ENCODE results near the gene CCSER2. TPM values are rescaled to one million over a fixed set of nuclear protein-coding genes. Genes with fewer than 3 reads are reported as not detected.
"Not testable (repeated sequence)": the region's sequence is repeated elsewhere in the genome, so short reads cannot be mapped to it uniquely, and the experiment has no call there.

CCSER2 gene
- 74.2 to 80.0 TPM (median 78.8 TPM) in 3 replicates for total RNA-seq
- long read RNA-seq, full-length matches to known transcripts: 36 of 50 reads
- long read RNA-seq, partial matches to known transcripts: 2 of 50 reads
- long read RNA-seq, other reads (novel, unspliced or antisense): 12 of 50 reads

GRCh38 chr10:84328418-84329195, at the start of gene CCSER2:
TSS of gene CCSER2 (plus strand) at chr10:84328589. CDS start at chr10:84371053, 42,464 bp downstream.
- peak within 1 kb of the TSS; percentile 96 for H3K27ac Mint-ChIP-seq (ENCODE audit: unreplicated experiment)
- peak within 1 kb of the TSS; percentile 89 for H3K4me3 Mint-ChIP-seq (ENCODE audit: unreplicated experiment)
- H3K9me3 Mint-ChIP-seq (ENCODE audit: low read depth): no peaks in the 10 kb centered on the region
- H3K36me3 Mint-ChIP-seq (ENCODE audit: low read depth): no peaks in the 10 kb centered on the region
- peaks cover 36% of the 10 kb centered on the region for H3K4me1 Mint-ChIP-seq (ENCODE audit: low read depth)
- peak; percentile 50 for TF ChIP-seq CTCF (IDR thresholded peaks at IDR 0.05)
- no peaks in the 10 kb centered on the region for H3K27me3 Mint-ChIP-seq (ENCODE audit: low read depth)
- DNase-seq (ENCODE audit: low spot score): peak; percentile 98

- H3K27ac Mint-ChIP-seq (ENCODE audit: unreplicated experiment); H3K9me3 Mint-ChIP-seq (ENCODE audit: low read depth); H3K4me1 Mint-ChIP-seq (ENCODE audit: low read depth); DNase-seq (ENCODE audit: low spot score); H3K36me3 Mint-ChIP-seq (ENCODE audit: low read depth); H3K27me3 Mint-ChIP-seq (ENCODE audit: low read depth): not testable (repeated sequence)
- peak overlapping the region; percentile 75 for H3K4me3 Mint-ChIP-seq (ENCODE audit: unreplicated experiment)
These were observed 48.4 kb upstream of the CCSER2 start for GRCh38 chr10:84279876-84280475.

- H3K27ac Mint-ChIP-seq (ENCODE audit: unreplicated experiment): no peak overlapping the region
- DNase-seq (ENCODE audit: low spot score): no peak
- H3K4me3 Mint-ChIP-seq (ENCODE audit: unreplicated experiment): no peak overlapping the region
- no peak for TF ChIP-seq CTCF (IDR thresholded peaks at IDR 0.05)
- H3K4me1 Mint-ChIP-seq (ENCODE audit: low read depth): no peaks in the 10 kb centered on the region
- H3K36me3 Mint-ChIP-seq (ENCODE audit: low read depth): peaks cover 2% of the 10 kb centered on the region
- H3K27me3 Mint-ChIP-seq (ENCODE audit: low read depth): peaks cover 5% of the 10 kb centered on the region
- no peaks in the 10 kb centered on the region for H3K9me3 Mint-ChIP-seq (ENCODE audit: low read depth)
These were observed 41.7 kb upstream of the CCSER2 start for GRCh38 chr10:84286695-84287094.

GRCh38 chr10:84288151-84288550, 40.2 kb upstream of the CCSER2 start:
- Mint-ChIP-seq H3K27ac (ENCODE audit: unreplicated experiment) (no peak overlapping the region), H3K9me3 (ENCODE audit: low read depth) (no peaks in the 10 kb centered on the region), H3K4me3 (ENCODE audit: unreplicated experiment) (no peak overlapping the region), H3K36me3 (ENCODE audit: low read depth) (peaks cover 2% of the 10 kb centered on the region), H3K4me1 (ENCODE audit: low read depth) (no peaks in the 10 kb centered on the region), H3K27me3 (ENCODE audit: low read depth) (peaks cover 5% of the 10 kb centered on the region)
- no peak for DNase-seq (ENCODE audit: low spot score)
- TF ChIP-seq CTCF (IDR thresholded peaks at IDR 0.05): no peak

GRCh38 chr10:84289521-84290200, 38.7 kb upstream of the CCSER2 start:
- Mint-ChIP-seq H3K4me3 (ENCODE audit: unreplicated experiment) (no peak overlapping the region), H3K27ac (ENCODE audit: unreplicated experiment) (no peak overlapping the region), H3K27me3 (ENCODE audit: low read depth) (peaks cover 5% of the 10 kb centered on the region), H3K4me1 (ENCODE audit: low read depth) (peaks cover 3% of the 10 kb centered on the region), H3K36me3 (ENCODE audit: low read depth) (peaks cover 2% of the 10 kb centered on the region), H3K9me3 (ENCODE audit: low read depth) (no peaks in the 10 kb centered on the region)
- no peak for DNase-seq (ENCODE audit: low spot score)
- no peak for TF ChIP-seq CTCF (IDR thresholded peaks at IDR 0.05)
